HepG2 (cell line): ENCODE results near the gene CD6. TPM values are rescaled to one million over a fixed set of nuclear protein-coding genes. Genes with fewer than 3 reads are reported as not detected.

ENCODE experiments used
- ATAC-seq: fragments of 200-7000 bp; cut with Tn5 transposase; 3 replicates; pipeline ENCODE4 v1.9.1; 2020; ENCODE audit warnings: mild to moderate bottlenecking, moderate library complexity
- BruUV-seq: library from RNA; stranded (reverse); fragments of 400-500 nt; replicated peaks from 2 replicates; lab custom pipeline; 2021; lab: Mats Ljungman, UMichigan
- CTCF ChIA-PET: fragments of 300-600 bp; formaldehyde crosslinking; extraction: SDS; loops from one replicate; lab custom pipeline; 2021; ENCODE audit warnings: low total read pairs, inconsistent platforms, low intra/inter-chr PET ratio; lab: Yijun Ruan, JAX
- POLR2A ChIA-PET: fragments of 350-600 bp; sonication (Branson Sonifier 250); formaldehyde crosslinking; loops from one replicate; lab custom pipeline; 2020; ENCODE audit warnings: antibody characterized with exemption, inconsistent platforms; lab: Yijun Ruan, JAX
- DNase-seq: peaks from one replicate; pipeline ENCODE4 v3.0.0-alpha.2; 2015; ENCODE audit warnings: low spot score
- FAIRE-seq: peaks from 3 replicates; lab custom pipeline; 2011; peaks lifted over from hg19 to GRCh38; lab: Jason Lieb, UNC
- H2AFZ ChIP-seq: one replicate; pipeline ENCODE4 v1.6.1; 2011; ENCODE audit warnings: low read length, inconsistent platforms
- H3K27ac ChIP-seq: fragments of 300-600 bp; 3 replicates; pipeline ENCODE4 v1.8.0; 2011; ENCODE audit warnings: mixed run types, mild to moderate bottlenecking, mixed read lengths, low read length, inconsistent platforms; ENCODE audit not compliant: insufficient read depth; ENCODE audit errors: extremely low read length
- H3K27me3 ChIP-seq, 2 experiments: fragments of 200-600 bp in 1 of 2; 2 replicates in 1 of 2; 3 replicates in 1 of 2; pipeline versions ENCODE4 v1.6.0 to v1.8.0; 2011; ENCODE audit warnings: low read length in 2 of 2, mild to moderate bottlenecking in 2 of 2, moderate library complexity in 2 of 2, inconsistent platforms in 1 of 2; ENCODE audit not compliant: insufficient read depth in 2 of 2, control insufficient read depth in 1 of 2
- H3K36me3 ChIP-seq, 2 experiments: fragments of 200-600 bp in 1 of 2; replicated peaks in 1 of 2; 2 replicates in 1 of 2; 3 replicates in 1 of 2; pipeline versions ENCODE4 v1.5.1 to v1.8.0; 2011; ENCODE audit warnings: low read length in 2 of 2, inconsistent platforms in 1 of 2; ENCODE audit not compliant: insufficient read depth in 2 of 2, control insufficient read depth in 1 of 2
- H3K4me1 ChIP-seq: 2 replicates; pipeline ENCODE4 v1.5.1; 2012; ENCODE audit warnings: low read length, inconsistent platforms; ENCODE audit not compliant: insufficient read depth
- H3K4me2 ChIP-seq: 2 replicates; pipeline ENCODE4 v1.6.0; 2011; ENCODE audit warnings: low read depth, low read length, inconsistent platforms
- H3K4me3 ChIP-seq, 3 experiments: fragments of 200-600 bp in 1 of 3; sonication (generic), shearing (Covaris generic) in 1 of 3; replicated peaks in 1 of 3; 2 replicates each; pipeline ENCODE4 v1.5.1; 2011 to 2016; ENCODE audit warnings: low read length in 3 of 3, inconsistent platforms in 2 of 3, low read depth in 2 of 3, mild to moderate bottlenecking in 2 of 3, control low read depth in 1 of 3, mixed read lengths in 1 of 3; ENCODE audit not compliant: insufficient read depth in 1 of 3
- H3K79me2 ChIP-seq: one replicate; pipeline ENCODE4 v1.6.1; 2011; ENCODE audit warnings: low read length, inconsistent platforms; ENCODE audit not compliant: insufficient read depth
- H3K9ac ChIP-seq: 2 replicates; pipeline ENCODE4 v1.6.0; 2011; ENCODE audit warnings: mild to moderate bottlenecking, low read depth, low read length, inconsistent platforms; ENCODE audit not compliant: insufficient read depth
- H3K9me3 ChIP-seq: 2 replicates; pipeline ENCODE4 v1.5.1; 2012; ENCODE audit warnings: mild to moderate bottlenecking, low read length
- H4K20me1 ChIP-seq: 2 replicates; pipeline ENCODE4 v1.6.0; 2011; ENCODE audit warnings: inconsistent platforms, mild to moderate bottlenecking, low read length, moderate library complexity; ENCODE audit not compliant: insufficient read depth
- HOXA3 ChIP-seq: sonication (generic); formaldehyde crosslinking; IDR thresholded peaks from 2 replicates; pipeline ENCODE4 v1.5.0; 2020; ENCODE audit warnings: missing genetic modification reagents
- HOXA5 ChIP-seq: sonication (generic); formaldehyde crosslinking; IDR thresholded peaks from 2 replicates; pipeline ENCODE4 v1.4.0; 2020; ENCODE audit warnings: missing genetic modification reagents
- NR3C1 ChIP-seq: sonication (generic); formaldehyde crosslinking; IDR thresholded peaks from 2 replicates; pipeline ENCODE4 v1.4.0; 2020; ENCODE audit warnings: missing genetic modification reagents
- RERE ChIP-seq: IDR thresholded peaks from 2 replicates; pipeline ENCODE4 v1.6.1; 2016; ENCODE audit warnings: low read depth, missing genetic modification reagents, missing compliant biosample characterization
- SIN3B ChIP-seq: fragments of 150-350 bp; IDR thresholded peaks from 2 replicates; pipeline ENCODE4 v1.6.1; 2014; ENCODE audit warnings: low read length
- USF2 ChIP-seq, 2 experiments: sonication (generic) in 1 of 2; formaldehyde crosslinking in 1 of 2; IDR thresholded peaks; 2 replicates each; pipeline versions ENCODE4 v1.5.1 to v1.6.1; 2011 to 2020; ENCODE audit warnings: borderline replicate concordance in 1 of 2, low read depth in 1 of 2, low read length in 1 of 2, mild to moderate bottlenecking in 1 of 2, missing genetic modification reagents in 1 of 2, moderate library complexity in 1 of 2
- ZFP36 ChIP-seq: fragments of 150-350 bp; IDR thresholded peaks from 2 replicates; pipeline ENCODE4 v1.6.1; 2018; ENCODE audit warnings: borderline replicate concordance, low read length, low read depth; ENCODE audit not compliant: partially characterized antibody
- ZFP36L2 ChIP-seq: sonication (generic); formaldehyde crosslinking; IDR thresholded peaks from 2 replicates; pipeline ENCODE4 v1.4.0; 2020; ENCODE audit warnings: missing genetic modification reagents
- ZHX1 ChIP-seq: sonication (generic); formaldehyde crosslinking; IDR thresholded peaks from 2 replicates; pipeline ENCODE4 v1.8.1; 2022; ENCODE audit warnings: low read depth, mild to moderate bottlenecking, missing genetic modification reagents
- ZNF468 ChIP-seq: sonication (generic); formaldehyde crosslinking; IDR thresholded peaks from 2 replicates; pipeline ENCODE4 v1.8.0; 2022; ENCODE audit warnings: mild to moderate bottlenecking, moderate library complexity, missing genetic modification reagents
- ZNF670 ChIP-seq: sonication (generic); formaldehyde crosslinking; IDR thresholded peaks from 2 replicates; pipeline ENCODE4 v1.8.0; 2022; ENCODE audit warnings: mild to moderate bottlenecking, missing genetic modification reagents, borderline replicate concordance
- ZNF674 ChIP-seq: sonication (generic); formaldehyde crosslinking; IDR thresholded peaks from 2 replicates; pipeline ENCODE4 v1.5.0; 2020; ENCODE audit warnings: low read depth, mild to moderate bottlenecking, missing genetic modification reagents
- ZNF768 ChIP-seq: sonication (generic); formaldehyde crosslinking; IDR thresholded peaks from 2 replicates; pipeline ENCODE4 v1.4.0; 2020; ENCODE audit warnings: missing genetic modification reagents
- ZSCAN22 ChIP-seq: sonication (generic); formaldehyde crosslinking; IDR thresholded peaks from 2 replicates; pipeline ENCODE4 v1.4.0; 2020; ENCODE audit warnings: mild to moderate bottlenecking, missing genetic modification reagents
- WGBS: methylation state at CpG from one replicate; pipeline ENCODE4 v1.1.6; 2017; ENCODE audit warnings: low lambda C conversion rate; 5-methylcytosine and 5-hydroxymethylcytosine counted together
- in situ Hi-C: cut with HindIII; loops from 2 replicates; pipeline ENCODE4 v1.10.0; 2017; ENCODE audit warnings: low pct_unique_long_range_greater_than_20kb; ENCODE audit not compliant: extremely low pct_ligation_motif_present
- intact Hi-C: fragments of 100-400 bp; cut with micrococcal nuclease; formaldehyde crosslinking; loops from one replicate; pipeline ENCODE4 v1.10.0; 2022; ENCODE audit not compliant: unreplicated experiment
- polyA plus RNA-seq, 8 experiments: library from polyadenylated mRNA; depleted of rRNA in 3 of 8; stranded (reverse) in 7 of 8; unstranded in 1 of 8; fragments of >200 nt; fragmentation: Illumina TruSeq in 4 of 8; extraction: Trizol in 4 of 8; gene quantifications; 2 replicates each; pipeline versions ENCODE4 v1.2.1 to v1.2.3, GENCODE V29; 2011 to 2016; ENCODE audit warnings: low read depth in 4 of 8, missing spikeins in 1 of 8, mixed read lengths in 1 of 8; ENCODE audit not compliant: insufficient read depth in 1 of 8
- total RNA-seq, 5 experiments: library from RNA; depleted of rRNA; stranded (reverse); fragments of >200 nt; fragmentation: Illumina TruSeq; extraction: Trizol; gene quantifications; 2 replicates each; pipeline ENCODE4 v1.2.3, GENCODE V29; 2016; ENCODE audit warnings: low read depth in 1 of 5

CD6 gene
- total and polyA plus RNA-seq, 2 of the 13 experiments (the other 11 are each of a cell fraction or from before 2014, with no cell fraction given): not detected

DNA sequence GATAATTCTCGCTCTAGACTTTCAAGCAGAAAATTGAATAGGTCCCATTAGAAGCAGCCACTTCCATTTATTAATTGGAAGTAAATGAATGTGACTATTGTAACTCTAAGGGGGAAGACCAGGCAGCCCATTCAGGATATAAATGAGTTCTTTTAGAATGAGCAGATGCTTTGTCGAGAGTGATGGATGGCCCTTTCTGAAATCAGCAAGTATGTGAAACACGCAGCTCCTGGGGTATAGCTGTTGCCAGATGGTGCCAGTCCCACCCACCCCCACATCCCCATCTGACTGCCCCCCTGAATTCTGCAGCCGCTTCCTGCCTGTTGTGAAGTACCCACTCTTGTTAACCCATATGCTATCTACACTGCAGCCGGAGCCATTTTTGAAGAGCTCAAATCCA is 23.2 kb upstream of the CD6 start (continued):
- TF ChIP-seq RERE (no peak), USF2 (IDR thresholded peaks at IDR 0.05; ENCODE audit: low read depth, low read length) (no peak), USF2 (CRISPR knock-in tag; IDR thresholded peaks at IDR 0.05; ENCODE audit: borderline replicate concordance) (no peak), ZNF768 (CRISPR knock-in tag) (no peak), NR3C1 (CRISPR knock-in tag) (no peak), SIN3B (no peak)

GRCh38 chr11:60950024-60950423 is 21.5 kb upstream of the CD6 start:
- in situ Hi-C loops: no loop called here
- ChIA-PET CTCF (no interaction called here), POLR2A (no interaction called here)
- no peaks in the 10 kb centered on the region for H3K79me2 ChIP-seq
- no peak overlapping the region for H3K27ac ChIP-seq
- 48% methylated on average over 4 of the region's 6 CpGs for WGBS
- intact Hi-C loops: no loop called here
- no peak overlapping the region for H3K4me3 ChIP-seq
- no TSS peak for BruUV-seq
- no peak overlapping the region for H3K4me2 ChIP-seq
- ATAC-seq (no peak), DNase-seq (no peak), FAIRE-seq (no peak)
- peaks cover 0 to 15% of the 10 kb centered on the region in 2 experiments; a peak in 2 of 5 replicates for H3K27me3 ChIP-seq
- no peaks in the 10 kb centered on the region for H3K36me3 ChIP-seq
- no peaks in the 10 kb centered on the region for H4K20me1 ChIP-seq
- no peaks in the 10 kb centered on the region for H3K4me1 ChIP-seq
- H2AFZ ChIP-seq: no peak overlapping the region
- H3K9me3 ChIP-seq: no peaks in the 10 kb centered on the region
- H3K9ac ChIP-seq: no peak overlapping the region
- TF ChIP-seq HOXA5 (CRISPR knock-in tag): no peak
- no peak for TF ChIP-seq ZNF674 (CRISPR knock-in tag)
- no peak for TF ChIP-seq ZNF468 (CRISPR knock-in tag)
- no peak for TF ChIP-seq ZHX1
- no peak for TF ChIP-seq HOXA3 (CRISPR knock-in tag)
- TF ChIP-seq ZFP36: no peak
- TF ChIP-seq ZFP36L2 (CRISPR knock-in tag): no peak
- no peak for TF ChIP-seq ZSCAN22 (CRISPR knock-in tag)
- TF ChIP-seq ZNF670: no peak
